GM18505 (cell line): ENCODE results near the gene ZNF391.
"Not testable (repeated sequence)": the region's sequence is repeated elsewhere in the genome, so short reads cannot be mapped to it uniquely, and the experiment has no call there.

Experiments
- ATAC-seq: cut with Tn5 transposase; IDR thresholded peaks from one replicate; pipeline ENCODE4 v1.9.1; 2021; ENCODE audit not compliant: unreplicated experiment
- POLR2A ChIP-seq: IDR thresholded peaks from 4 replicates; pipeline ENCODE4 v1.6.1; 2011; ENCODE audit warnings: borderline replicate concordance; ENCODE audit not compliant: insufficient read depth, insufficient read length; ENCODE audit errors: extremely low read depth

Gene ZNF391

DNA sequence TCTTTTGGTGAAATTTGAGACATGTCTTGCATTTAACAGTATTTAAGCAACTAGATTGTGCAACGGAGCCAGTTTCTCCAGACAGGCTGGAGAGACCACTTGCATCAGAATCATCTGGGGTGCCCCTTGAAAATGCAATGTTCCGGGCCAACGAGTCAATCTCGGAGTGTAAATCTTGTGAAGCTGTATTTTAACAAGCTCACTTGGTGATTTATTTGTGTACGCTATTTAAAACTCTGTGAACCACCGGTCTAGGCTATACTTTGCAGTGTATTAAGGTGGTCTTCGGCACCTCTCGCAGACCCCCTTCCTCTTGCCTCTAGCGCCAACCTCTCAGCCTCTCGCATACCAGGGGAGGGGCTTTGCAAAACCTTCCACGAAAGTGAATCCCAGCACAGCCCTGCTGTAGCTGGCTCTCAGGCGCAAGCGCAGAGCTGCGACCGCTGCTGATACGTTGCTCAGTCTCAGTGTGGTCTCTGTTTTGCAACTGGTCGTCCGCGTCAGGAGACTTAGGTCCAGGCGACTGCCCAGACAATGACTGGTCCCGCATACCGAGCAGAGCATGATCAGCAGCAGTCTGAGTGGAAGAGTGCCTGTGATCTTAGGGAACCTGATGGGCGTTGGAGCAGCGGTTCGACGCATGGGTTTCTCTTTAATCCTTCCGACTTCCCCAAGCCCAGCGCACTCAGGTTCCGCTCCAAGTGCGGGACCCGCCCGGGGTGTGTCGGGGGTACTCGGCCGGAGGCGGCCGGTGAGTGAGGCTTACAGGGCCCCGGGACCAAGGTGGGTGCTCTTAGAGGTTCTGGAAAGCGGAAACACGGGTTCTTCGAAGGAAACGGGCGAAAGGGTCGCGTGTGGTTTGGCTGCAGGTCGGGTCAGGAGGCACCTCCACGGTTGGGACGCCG lies at the start of gene ZNF391:
Gene ZNF391, plus strand, starts transcription at position 467 of the 905 bp plus-strand sequence. CDS start 11,612 bp downstream, outside the sequence.
- peak; percentile 76 for TF ChIP-seq POLR2A

DNA sequence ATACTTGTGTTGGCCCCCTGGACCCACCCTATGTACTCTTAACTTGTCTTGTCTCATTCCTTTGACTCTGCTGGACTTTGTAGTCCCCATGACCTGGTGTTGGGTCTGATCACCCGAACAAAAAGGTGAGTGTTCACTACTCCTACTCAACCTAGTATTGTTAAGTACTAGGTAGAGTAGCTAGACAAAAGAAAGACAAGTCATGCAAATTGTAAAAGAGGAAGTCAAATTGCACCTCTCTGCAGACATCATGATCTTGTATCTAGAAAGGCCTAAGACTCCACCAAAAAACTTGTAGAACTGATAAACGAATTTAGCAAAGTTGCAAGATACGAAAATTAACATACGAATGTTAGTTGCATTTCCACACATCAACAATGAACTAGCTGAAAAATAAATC lies 35.7 kb upstream of the ZNF391 start:
- TF ChIP-seq POLR2A: no peak
- no peak for ATAC-seq

More for the DNA sequence above, at the start of gene ZNF391:
- ATAC-seq: peak; percentile 82

DNA sequence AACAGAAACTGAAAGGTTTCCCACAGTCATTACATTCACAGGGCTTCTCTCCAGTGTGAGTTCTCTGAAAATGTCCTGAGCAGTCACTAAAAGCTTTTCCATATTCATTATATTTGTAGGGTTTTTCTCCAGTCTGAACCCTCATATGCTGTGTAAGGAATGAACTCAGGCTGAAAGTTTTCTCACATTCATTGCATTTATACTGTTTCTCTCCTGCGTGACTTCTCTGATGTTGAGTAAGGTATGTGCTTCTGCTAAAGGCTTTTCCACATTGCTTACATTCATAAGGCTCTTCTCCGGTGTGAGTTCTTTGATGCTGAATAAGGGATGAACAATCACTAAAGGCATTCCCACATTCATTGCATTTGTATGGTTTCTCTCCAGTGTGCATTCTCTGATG lies 29.8 kb upstream of the ZNF391 start:
- TF ChIP-seq POLR2A: no peak
- ATAC-seq: no peak

GRCh38 chr6:27359231-27359630 lies 29.3 kb upstream of the ZNF391 start:
- TF ChIP-seq POLR2A: no peak
- ATAC-seq: no peak

DNA sequence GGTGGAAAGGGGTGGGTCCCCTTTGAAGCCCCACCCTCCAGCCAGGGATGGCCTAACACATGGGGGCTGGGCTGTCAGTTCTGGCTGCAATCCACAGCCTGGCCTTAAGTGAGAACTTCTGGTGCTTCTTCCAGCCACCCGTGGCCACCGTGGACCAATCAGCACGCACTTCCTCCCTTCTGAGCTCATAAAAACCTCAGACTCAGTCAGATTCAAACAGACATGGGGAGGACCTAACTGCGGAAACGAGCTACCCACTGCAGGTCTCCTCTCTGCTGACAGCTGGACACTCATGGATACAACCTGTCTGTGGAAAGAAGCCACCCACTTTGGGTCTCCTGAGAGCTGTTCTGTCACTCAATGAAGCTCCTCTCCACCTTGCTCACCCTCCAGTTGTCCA lies 20.4 kb upstream of the ZNF391 start:
- TF ChIP-seq POLR2A: no peak
- ATAC-seq: no peak

DNA sequence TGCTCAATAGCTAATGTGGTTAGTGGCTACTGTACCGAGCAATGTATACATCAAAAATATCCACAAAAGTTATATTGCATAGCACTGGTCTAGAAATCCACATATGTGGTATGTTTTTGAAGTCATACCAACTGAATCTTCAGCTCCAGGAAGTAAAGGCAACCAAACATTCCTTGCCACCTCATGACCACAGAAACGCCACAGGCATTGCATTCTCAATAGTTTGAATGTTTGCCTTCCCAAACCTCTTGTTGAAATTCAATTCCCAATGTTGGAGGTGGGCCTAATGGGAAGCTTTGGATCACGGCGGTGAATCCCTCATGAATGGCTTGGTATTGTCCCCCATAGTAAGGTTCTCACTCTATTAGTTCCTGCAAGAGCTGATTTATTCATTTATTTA lies 18.2 kb upstream of the ZNF391 start:
- TF ChIP-seq POLR2A: no peak
- no peak for ATAC-seq

GRCh38 chr6:27374824-27375612 lies 13.5 kb upstream of the ZNF391 start:
- no peak for TF ChIP-seq POLR2A
- ATAC-seq: no peak

DNA sequence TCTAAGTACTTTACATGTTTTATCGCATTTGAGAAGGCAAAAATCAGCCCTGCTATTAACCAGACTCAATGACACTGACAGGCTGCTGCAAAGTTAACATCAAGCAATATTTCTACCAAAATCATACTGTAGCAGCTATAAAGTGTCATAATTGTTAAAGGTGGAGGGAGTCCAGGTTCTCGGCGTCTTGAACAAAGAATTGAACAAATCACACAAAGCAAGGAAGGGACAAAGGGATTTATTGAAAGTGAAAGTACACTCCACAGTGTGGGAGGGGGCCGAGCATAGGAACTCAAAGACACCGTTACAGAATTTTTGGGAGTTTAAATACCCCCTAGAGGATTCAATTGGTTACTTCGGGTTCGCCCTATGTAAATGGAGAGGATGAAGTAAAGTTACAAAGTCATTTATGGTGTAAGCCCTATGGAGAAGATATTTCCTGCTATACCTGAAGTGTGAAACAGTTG lies 12.9 kb upstream of the ZNF391 start:
- ATAC-seq: no peak
- TF ChIP-seq POLR2A: no peak

DNA sequence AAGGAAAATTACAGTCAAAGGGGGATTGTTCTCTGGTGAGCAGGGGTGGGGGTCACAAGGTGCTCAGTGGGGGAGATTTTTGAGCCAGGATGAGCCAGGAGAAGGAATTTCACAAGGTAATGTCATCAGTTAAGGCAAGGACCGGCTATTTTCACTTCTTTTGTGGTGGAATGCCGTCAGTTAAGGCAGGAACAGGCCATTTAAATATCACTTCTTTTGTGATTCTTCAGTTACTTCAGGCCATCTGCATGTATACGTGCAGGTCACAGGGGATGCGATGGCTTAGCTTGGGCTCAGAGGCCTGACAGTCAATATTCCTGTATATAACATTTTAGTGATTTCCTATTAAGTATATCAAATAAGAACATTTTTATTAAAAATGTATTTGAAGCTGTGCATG lies 10.2 kb upstream of the ZNF391 start:
- ATAC-seq: not testable (repeated sequence)

GRCh38 chr6:27381001-27381400 lies 7.6 kb upstream of the ZNF391 start:
- not testable (repeated sequence) for ATAC-seq

- TF ChIP-seq POLR2A: no peak
These were observed 5.5 kb upstream of the ZNF391 start for GRCh38 chr6:27383011-27383410.

DNA sequence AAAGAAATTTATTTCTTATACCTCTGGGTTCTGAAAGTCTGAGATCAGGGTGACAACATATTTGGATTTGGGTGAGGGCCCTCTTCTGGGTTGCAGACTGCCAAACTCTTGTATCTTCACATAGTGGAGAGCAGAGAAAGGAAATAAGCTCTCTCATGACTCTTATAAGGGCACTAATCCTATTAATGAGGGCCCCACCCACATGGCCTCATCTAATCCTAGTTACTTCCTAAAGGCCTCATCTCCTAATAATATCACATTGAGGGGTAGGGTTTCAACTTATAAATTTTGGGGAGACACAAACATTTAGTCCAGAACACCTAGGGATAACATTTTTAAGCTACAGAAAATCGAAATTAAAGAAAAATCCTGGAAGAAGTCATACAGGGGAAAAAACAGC lies 5.1 kb upstream of the ZNF391 start:
- ATAC-seq: no peak
- TF ChIP-seq POLR2A: no peak

More at GRCh38 chr6:27383011-27383410, 5.5 kb upstream of the ZNF391 start:
- ATAC-seq: no peak

DNA sequence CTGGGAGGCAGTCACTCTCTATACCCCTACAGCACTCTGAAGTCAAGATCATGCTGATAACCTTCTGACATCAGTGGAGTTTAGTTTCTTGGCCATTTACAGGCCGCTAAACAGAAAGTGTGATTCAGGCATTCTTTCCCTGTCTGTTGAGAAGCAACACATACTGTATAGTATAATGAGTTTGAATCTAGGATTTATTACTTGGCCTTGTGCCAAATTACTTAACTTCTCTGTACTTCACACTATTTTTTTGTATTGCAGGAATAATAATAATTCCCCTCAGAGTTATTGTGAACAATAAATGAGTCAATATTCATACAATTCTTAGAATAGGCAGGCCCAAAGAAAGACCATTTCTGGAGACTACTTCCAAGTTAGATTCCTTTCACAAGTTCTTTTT lies 4.1 kb downstream of the ZNF391 start:
- no peak for ATAC-seq
- TF ChIP-seq POLR2A: no peak

DNA sequence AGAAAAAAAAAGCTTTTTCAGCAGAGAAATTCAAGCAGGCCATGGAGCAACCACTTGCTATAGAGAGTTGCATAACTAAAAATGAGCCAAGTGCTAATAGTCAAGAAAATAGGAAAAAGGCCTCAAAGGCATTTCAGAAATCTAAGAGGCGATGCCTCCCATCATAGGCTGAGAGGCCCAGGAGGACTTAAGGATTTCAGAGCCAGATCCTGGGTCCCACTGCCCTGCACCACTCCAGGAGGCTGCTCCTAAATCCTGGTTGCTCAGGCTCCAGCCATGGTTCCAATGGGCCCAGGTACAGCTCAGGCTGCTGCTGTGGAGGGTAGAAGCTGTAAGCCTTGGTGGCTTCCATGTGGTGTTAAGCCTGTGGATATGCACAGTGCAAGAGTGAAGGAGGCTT lies 5.5 kb downstream of the ZNF391 start:
- ATAC-seq: no peak
- TF ChIP-seq POLR2A: no peak
